ENCODE data around the gene OR11A1. TPM values are rescaled to one million over a fixed set of nuclear protein-coding genes. Genes with fewer than 3 reads are reported as not detected.

Gene OR11A1
- polyA plus RNA-seq, 1 donor (not counting 4 experiments of a cell fraction or from before 2014, with no cell fraction given) = not detected

DNA sequence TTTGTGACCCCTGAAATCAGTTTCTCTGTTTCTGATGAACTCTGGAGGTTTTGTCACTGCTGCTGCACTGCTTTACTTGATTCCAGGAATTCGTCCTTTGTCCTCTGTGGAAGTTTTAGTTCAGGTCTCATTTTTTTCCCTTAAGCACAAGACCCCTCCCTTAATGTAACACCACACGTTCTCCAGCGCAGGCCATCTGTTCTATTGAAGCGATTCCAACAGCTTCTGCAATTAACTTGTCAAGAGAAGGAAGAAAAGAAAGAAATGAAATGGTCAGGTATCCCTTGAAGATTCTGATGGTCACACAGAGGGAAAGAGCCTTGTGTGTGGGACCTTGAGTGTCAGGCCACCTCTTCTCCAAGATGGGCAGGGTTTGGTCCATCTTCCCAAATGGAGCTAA, 38.7 kb upstream of the OR11A1 start:
- peaks cover 2% of the 10 kb centered on the region for H3K27me3 ChIP-seq (ENCODE audit: control insufficient read depth, extremely low read depth, insufficient read depth, low read length)
- DNase-seq (ENCODE audit: low read depth, low spot score) (no peak), FAIRE-seq (no peak)
- no peaks in the 10 kb centered on the region for H3K9me1 ChIP-seq (ENCODE audit: control insufficient read depth, extremely low read depth, insufficient read depth, low read length)
- no peaks in the 10 kb centered on the region for H4K20me1 ChIP-seq (ENCODE audit: control insufficient read depth, extremely low read depth, insufficient read depth, low read length)
- no peaks in the 10 kb centered on the region for H3K79me2 ChIP-seq (ENCODE audit: control insufficient read depth, insufficient read depth, low read length)
- H2AFZ ChIP-seq (ENCODE audit: control insufficient read depth, low read length) = no peak overlapping the region
- H3K9me3 ChIP-seq (ENCODE audit: control insufficient read depth, low read depth, low read length) = no peaks in the 10 kb centered on the region
- H3K36me3 ChIP-seq (ENCODE audit: control insufficient read depth in 2 of 2, extremely low read depth in 1 of 2, insufficient read depth in 2 of 2, low read length in 2 of 2) = no peaks in the 10 kb centered on the region
- no peak overlapping the region for H3K4me3 ChIP-seq (ENCODE audit: control insufficient read depth in 2 of 3, extremely low read depth in 1 of 3, insufficient read depth in 2 of 3, low read depth in 1 of 3, low read length in 3 of 3)
- TF ChIP-seq, protein P1, sequence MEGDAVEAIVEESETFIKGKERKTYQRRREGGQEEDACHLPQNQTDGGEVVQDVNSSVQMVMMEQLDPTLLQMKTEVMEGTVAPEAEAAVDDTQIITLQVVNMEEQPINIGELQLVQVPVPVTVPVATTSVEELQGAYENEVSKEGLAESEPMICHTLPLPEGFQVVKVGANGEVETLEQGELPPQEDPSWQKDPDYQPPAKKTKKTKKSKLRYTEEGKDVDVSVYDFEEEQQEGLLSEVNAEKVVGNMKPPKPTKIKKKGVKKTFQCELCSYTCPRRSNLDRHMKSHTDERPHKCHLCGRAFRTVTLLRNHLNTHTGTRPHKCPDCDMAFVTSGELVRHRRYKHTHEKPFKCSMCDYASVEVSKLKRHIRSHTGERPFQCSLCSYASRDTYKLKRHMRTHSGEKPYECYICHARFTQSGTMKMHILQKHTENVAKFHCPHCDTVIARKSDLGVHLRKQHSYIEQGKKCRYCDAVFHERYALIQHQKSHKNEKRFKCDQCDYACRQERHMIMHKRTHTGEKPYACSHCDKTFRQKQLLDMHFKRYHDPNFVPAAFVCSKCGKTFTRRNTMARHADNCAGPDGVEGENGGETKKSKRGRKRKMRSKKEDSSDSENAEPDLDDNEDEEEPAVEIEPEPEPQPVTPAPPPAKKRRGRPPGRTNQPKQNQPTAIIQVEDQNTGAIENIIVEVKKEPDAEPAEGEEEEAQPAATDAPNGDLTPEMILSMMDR (optimal IDR thresholded peaks at IDR 0.05 in 1 of 3, IDR thresholded peaks at IDR 0.05 in 1 of 3, conservative IDR thresholded peaks at IDR 0.05 in 1 of 3; ENCODE audit: extremely low read depth in 1 of 3, insufficient read depth in 2 of 3, low read length in 3 of 3) = no peak
- TF ChIP-seq EZH2 (IDR thresholded peaks at IDR 0.05; ENCODE audit: low read length) = no peak
- no peaks in the 10 kb centered on the region for H3K4me1 ChIP-seq (ENCODE audit: control insufficient read depth, extremely low read depth, insufficient read depth, low read length)
- no peak overlapping the region for H3K4me2 ChIP-seq (ENCODE audit: control insufficient read depth, extremely low read depth, insufficient read depth, low read depth, low read length)
- H3K9ac ChIP-seq (ENCODE audit: control insufficient read depth, extremely low read depth, insufficient read depth, low read length) = no peak overlapping the region
- no peak overlapping the region for H3K27ac ChIP-seq (ENCODE audit: control insufficient read depth, insufficient read depth, low read length)
- dilution Hi-C loops (cut with MboI; ENCODE audit: extremely low pct_ligation_motif_present, low sequenced_read_pairs) = no loop called here

- no peaks in the 10 kb centered on the region for H3K9me1 ChIP-seq (ENCODE audit: control insufficient read depth, extremely low read depth, insufficient read depth, low read length)
- no peaks in the 10 kb centered on the region for H3K27me3 ChIP-seq (ENCODE audit: control insufficient read depth, extremely low read depth, insufficient read depth, low read length)
- FAIRE-seq (no peak), DNase-seq (ENCODE audit: low read depth, low spot score) (no peak)
- no peak overlapping the region for H3K9ac ChIP-seq (ENCODE audit: control insufficient read depth, extremely low read depth, insufficient read depth, low read length)
- no peaks in the 10 kb centered on the region for H4K20me1 ChIP-seq (ENCODE audit: control insufficient read depth, extremely low read depth, insufficient read depth, low read length)
- no peak overlapping the region for H3K27ac ChIP-seq (ENCODE audit: control insufficient read depth, insufficient read depth, low read length)
- H3K36me3 ChIP-seq (ENCODE audit: control insufficient read depth in 2 of 2, extremely low read depth in 1 of 2, insufficient read depth in 2 of 2, low read length in 2 of 2) = no peaks in the 10 kb centered on the region
- dilution Hi-C loops (cut with MboI; ENCODE audit: extremely low pct_ligation_motif_present, low sequenced_read_pairs) = no loop called here
- H3K79me2 ChIP-seq (ENCODE audit: control insufficient read depth, insufficient read depth, low read length) = no peaks in the 10 kb centered on the region
- H3K4me3 ChIP-seq (ENCODE audit: control insufficient read depth in 2 of 3, extremely low read depth in 1 of 3, insufficient read depth in 2 of 3, low read depth in 1 of 3, low read length in 3 of 3) = no peak overlapping the region
- TF ChIP-seq, protein P1 (optimal IDR thresholded peaks at IDR 0.05 in 1 of 3, IDR thresholded peaks at IDR 0.05 in 1 of 3, conservative IDR thresholded peaks at IDR 0.05 in 1 of 3; ENCODE audit: extremely low read depth in 1 of 3, insufficient read depth in 2 of 3, low read length in 3 of 3) = no peak
- TF ChIP-seq EZH2 (IDR thresholded peaks at IDR 0.05; ENCODE audit: low read length) = no peak
- no peak overlapping the region for H2AFZ ChIP-seq (ENCODE audit: control insufficient read depth, low read length)
- H3K9me3 ChIP-seq (ENCODE audit: control insufficient read depth, low read depth, low read length) = no peaks in the 10 kb centered on the region
- no peaks in the 10 kb centered on the region for H3K4me1 ChIP-seq (ENCODE audit: control insufficient read depth, extremely low read depth, insufficient read depth, low read length)
- no peak overlapping the region for H3K4me2 ChIP-seq (ENCODE audit: control insufficient read depth, extremely low read depth, insufficient read depth, low read depth, low read length)
Observed at GRCh38 chr6:29494131-29494530, 37.3 kb upstream of the OR11A1 start.

Data from keratinocyte (primary cell).